HepG2 (cell line): Measurements from ENCODE around the gene NEDD8. TPM values are rescaled to one million over a fixed set of nuclear protein-coding genes. Genes with fewer than 3 reads are reported as not detected.

Experiments used
- DDIT3 ChIP-seq: sonication (generic); formaldehyde crosslinking; IDR thresholded peaks from 2 replicates; pipeline ENCODE4 v1.4.0; 2020; ENCODE audit warnings: mild to moderate bottlenecking, missing genetic modification reagents
- DR1 ChIP-seq: sonication (generic); formaldehyde crosslinking; IDR thresholded peaks from 2 replicates; pipeline ENCODE4 v1.8.0; 2021; ENCODE audit warnings: mild to moderate bottlenecking, missing genetic modification reagents, inconsistent platforms
- EP300 ChIP-seq, 3 experiments: sonication (generic) in 1 of 3; formaldehyde crosslinking in 1 of 3; IDR thresholded peaks; 2 replicates each; pipeline versions ENCODE4 v1.5.1 to v1.6.1; 2011 to 2020; ENCODE audit warnings: low read depth in 2 of 3, low read length in 2 of 3, borderline replicate concordance in 1 of 3, improper control_type of control experiment in 1 of 3, mild to moderate bottlenecking in 1 of 3, missing genetic modification reagents in 1 of 3, moderate library complexity in 1 of 3
- GPBP1L1 ChIP-seq: sonication (generic); formaldehyde crosslinking; IDR thresholded peaks from 2 replicates; pipeline ENCODE4 v1.5.0; 2020; ENCODE audit warnings: mild to moderate bottlenecking, missing genetic modification reagents
- HES4 ChIP-seq: sonication (generic); formaldehyde crosslinking; IDR thresholded peaks from 2 replicates; pipeline ENCODE4 v1.9.0; 2021; ENCODE audit warnings: mild to moderate bottlenecking, missing genetic modification reagents, borderline replicate concordance
- LRRFIP1 ChIP-seq: sonication (generic); formaldehyde crosslinking; conservative IDR thresholded peaks from 2 replicates; pipeline ENCODE4 v1.4.0; 2020; ENCODE audit warnings: missing genetic modification reagents
- MAZ ChIP-seq, 2 experiments: sonication (generic) in 1 of 2; formaldehyde crosslinking in 1 of 2; IDR thresholded peaks; 2 replicates each; pipeline versions ENCODE4 v1.5.0 to v1.6.1; 2012 to 2020; ENCODE audit warnings: low read depth in 2 of 2, mild to moderate bottlenecking in 2 of 2, borderline replicate concordance in 1 of 2, improper control_type of control experiment in 1 of 2, low read length in 1 of 2, missing genetic modification reagents in 1 of 2, moderate library complexity in 1 of 2
- MXD4 ChIP-seq: IDR thresholded peaks from 2 replicates; pipeline ENCODE4 v1.6.1; 2016; ENCODE audit warnings: mild to moderate bottlenecking, missing biosample characterization, missing genetic modification reagents
- NAIF1 ChIP-seq: sonication (generic); formaldehyde crosslinking; IDR thresholded peaks from 2 replicates; pipeline ENCODE4 v1.5.0; 2020; ENCODE audit warnings: mild to moderate bottlenecking, missing genetic modification reagents, borderline replicate concordance
- PHF5A ChIP-seq: IDR thresholded peaks from one replicate; pipeline ENCODE4 v1.6.1; 2018; ENCODE audit warnings: low read depth, missing genetic modification reagents; ENCODE audit not compliant: unreplicated experiment
- SMAD3 ChIP-seq: sonication (generic); formaldehyde crosslinking; IDR thresholded peaks from 2 replicates; pipeline ENCODE4 v1.4.0; 2020; ENCODE audit warnings: missing genetic modification reagents
- STAG1 ChIP-seq: sonication (generic); formaldehyde crosslinking; IDR thresholded peaks from 2 replicates; pipeline ENCODE4 v1.4.0; 2020; ENCODE audit warnings: missing genetic modification reagents
- TFE3 ChIP-seq: IDR thresholded peaks from 2 replicates; pipeline ENCODE4 v1.6.1; 2016
- ZBTB7A ChIP-seq: sonication (generic); formaldehyde crosslinking; IDR thresholded peaks from 2 replicates; pipeline ENCODE4 v1.8.0; 2022; ENCODE audit warnings: mild to moderate bottlenecking, missing genetic modification reagents
- ZC3H13 ChIP-seq: sonication (generic); formaldehyde crosslinking; IDR thresholded peaks from 2 replicates; pipeline ENCODE4 v1.8.1; 2023; ENCODE audit warnings: mild to moderate bottlenecking, missing genetic modification reagents, moderate library complexity
- ZNF124 ChIP-seq: sonication (generic); formaldehyde crosslinking; IDR thresholded peaks from 2 replicates; pipeline ENCODE4 v1.4.0; 2020; ENCODE audit warnings: missing genetic modification reagents
- ZNF235 ChIP-seq: sonication (generic); formaldehyde crosslinking; IDR thresholded peaks from 2 replicates; pipeline ENCODE4 v1.8.1; 2023; ENCODE audit warnings: mild to moderate bottlenecking, missing genetic modification reagents, borderline replicate concordance
- ZNF382 ChIP-seq: sonication (generic); formaldehyde crosslinking; IDR thresholded peaks from 2 replicates; pipeline ENCODE4 v1.5.0; 2020; ENCODE audit warnings: missing genetic modification reagents, mild to moderate bottlenecking, borderline replicate concordance
- ZNF451 ChIP-seq: sonication (generic); formaldehyde crosslinking; IDR thresholded peaks from 2 replicates; pipeline ENCODE4 v1.5.0; 2020; ENCODE audit warnings: mild to moderate bottlenecking, missing genetic modification reagents
- ZNF660 ChIP-seq: sonication (generic); formaldehyde crosslinking; IDR thresholded peaks from 2 replicates; pipeline ENCODE4 v1.5.1; 2020; ENCODE audit warnings: mild to moderate bottlenecking, low read depth, missing genetic modification reagents, borderline replicate concordance
- ZNF674 ChIP-seq: sonication (generic); formaldehyde crosslinking; IDR thresholded peaks from 2 replicates; pipeline ENCODE4 v1.5.0; 2020; ENCODE audit warnings: low read depth, mild to moderate bottlenecking, missing genetic modification reagents
- ZNF737 ChIP-seq: sonication (generic); formaldehyde crosslinking; IDR thresholded peaks from 2 replicates; pipeline ENCODE4 v1.5.0; 2020; ENCODE audit warnings: missing genetic modification reagents, mild to moderate bottlenecking, borderline replicate concordance
- ZNF878 ChIP-seq: sonication (generic); formaldehyde crosslinking; IDR thresholded peaks from 2 replicates; pipeline ENCODE4 v1.8.1; 2023; ENCODE audit warnings: mild to moderate bottlenecking, missing genetic modification reagents, moderate library complexity
- polyA plus RNA-seq, 8 experiments: library from polyadenylated mRNA; depleted of rRNA in 3 of 8; stranded (reverse) in 7 of 8; unstranded in 1 of 8; fragments of >200 nt; fragmentation: Illumina TruSeq in 4 of 8; extraction: Trizol in 4 of 8; gene quantifications; 2 replicates each; pipeline versions ENCODE4 v1.2.1 to v1.2.3, GENCODE V29; 2011 to 2016; ENCODE audit warnings: low read depth in 4 of 8, missing spikeins in 1 of 8, mixed read lengths in 1 of 8; ENCODE audit not compliant: insufficient read depth in 1 of 8
- total RNA-seq, 5 experiments: library from RNA; depleted of rRNA; stranded (reverse); fragments of >200 nt; fragmentation: Illumina TruSeq; extraction: Trizol; gene quantifications; 2 replicates each; pipeline ENCODE4 v1.2.3, GENCODE V29; 2016; ENCODE audit warnings: low read depth in 1 of 5

Gene NEDD8
- total and polyA plus RNA-seq, 2 of the 13 experiments (the other 11 are each of a cell fraction or from before 2014, with no cell fraction given) = 535 to 713 TPM

- TF ChIP-seq PHF5A (CRISPR knock-in tag) (peak; percentile 100), MXD4 (CRISPR knock-in tag) (peak; percentile 100), ZC3H13 (CRISPR knock-in tag) (no peak), TFE3 (CRISPR knock-in tag) (peak; percentile 96), LRRFIP1 (peak; percentile 66; the same call in 1 of the 2 replicates), NAIF1 (CRISPR knock-in tag) (no peak), ZBTB7A (CRISPR knock-in tag) (peak; percentile 83; the same call in 1 of the 2 replicates), ZNF124 (CRISPR knock-in tag) (no peak; the same call in none of the 2 replicates), ZNF235 (CRISPR knock-in tag) (peak; percentile 99; the same call in 1 of the 2 replicates), ZNF660 (CRISPR knock-in tag) (peak; percentile 91), SMAD3 (peak; percentile 100), ZNF737 (CRISPR knock-in tag) (no peak), ZNF451 (CRISPR knock-in tag) (peak; percentile 91), DR1 (CRISPR knock-in tag) (peak; percentile 88; the same call in 1 of the 2 replicates), MAZ (IDR thresholded peaks at IDR 0.05; ENCODE audit: borderline replicate concordance, low read depth, low read length) (peak; percentile 97), MAZ (CRISPR knock-in tag; IDR thresholded peaks at IDR 0.05; ENCODE audit: low read depth) (peak; percentile 100), HES4 (peak; percentile 62), ZNF878 (CRISPR knock-in tag) (no peak), ZNF674 (CRISPR knock-in tag) (peak; percentile 99), DDIT3 (CRISPR knock-in tag) (peak; percentile 29; the same call in 1 of the 2 replicates), STAG1 (CRISPR knock-in tag) (peak; percentile 45), ZNF382 (CRISPR knock-in tag) (no peak), GPBP1L1 (CRISPR knock-in tag) (no peak), EP300 (IDR thresholded peaks at IDR 0.05; ENCODE audit: low read depth in 2 of 2, low read length in 2 of 2) (peak; percentile 85 to 87; a peak in 3 of 4 replicates), EP300 (CRISPR knock-in tag; IDR thresholded peaks at IDR 0.05; ENCODE audit: borderline replicate concordance) (peak; percentile 72)
Observed at GRCh38 chr14:24188251-24189058, 43.7 kb downstream of the NEDD8 start, which contains the start of gene IPO4 (continued).
